Activated CD4-positive, alpha-beta memory T cell treated with anti-CD3 and anti-CD28 coated beads for 36 hours (primary cell): ENCODE results near the gene CASP14. TPM values are rescaled to one million over a fixed set of nuclear protein-coding genes. Genes with fewer than 3 reads are reported as not detected.

ENCODE experiments used
- CTCF ChIA-PET: fragments of 350-600 bp; sonication (Branson Sonifier 250); formaldehyde crosslinking; loops from one replicate; lab custom pipeline; 2021; ENCODE audit warnings: antibody characterized with exemption, inconsistent platforms; lab: Charles Lee
- POLR2A ChIA-PET: fragments of 350-600 bp; sonication (Branson Sonifier 250); formaldehyde crosslinking; loops from one replicate; lab custom pipeline; 2021; ENCODE audit warnings: antibody characterized with exemption; lab: Charles Lee
- DNase-seq: peaks from one replicate; pipeline ENCODE4 v3.0.0-alpha.2; 2020
- H3K27ac Mint-ChIP-seq: one replicate; pipeline ENCODE4 v1.8.0; 2021; ENCODE audit warnings: mixed read lengths
- H3K27me3 Mint-ChIP-seq: one replicate; pipeline ENCODE4 v1.8.0; 2021; ENCODE audit warnings: mixed read lengths
- H3K36me3 Mint-ChIP-seq: one replicate; pipeline ENCODE4 v1.8.0; 2021; ENCODE audit warnings: mixed read lengths
- H3K4me1 Mint-ChIP-seq: one replicate; pipeline ENCODE4 v1.8.0; 2021; ENCODE audit warnings: low read depth, mixed read lengths
- H3K4me3 Mint-ChIP-seq: one replicate; pipeline ENCODE4 v1.8.0; 2021; ENCODE audit warnings: mild to moderate bottlenecking, mixed read lengths
- H3K9me3 Mint-ChIP-seq: one replicate; pipeline ENCODE4 v1.8.0; 2021; ENCODE audit warnings: mixed read lengths
- intact Hi-C: fragments of 100-400 bp; cut with micrococcal nuclease; formaldehyde crosslinking; loops from one replicate; pipeline ENCODE4 v1.15.1; 2023
- total RNA-seq, 2 experiments: library from RNA; stranded (reverse); gene quantifications; one replicate each; pipeline ENCODE4 v1.2.3, GENCODE V29; 2021

The CASP14 gene
- total RNA-seq, 2 experiments from 2014 or later, result not detected

DNA sequence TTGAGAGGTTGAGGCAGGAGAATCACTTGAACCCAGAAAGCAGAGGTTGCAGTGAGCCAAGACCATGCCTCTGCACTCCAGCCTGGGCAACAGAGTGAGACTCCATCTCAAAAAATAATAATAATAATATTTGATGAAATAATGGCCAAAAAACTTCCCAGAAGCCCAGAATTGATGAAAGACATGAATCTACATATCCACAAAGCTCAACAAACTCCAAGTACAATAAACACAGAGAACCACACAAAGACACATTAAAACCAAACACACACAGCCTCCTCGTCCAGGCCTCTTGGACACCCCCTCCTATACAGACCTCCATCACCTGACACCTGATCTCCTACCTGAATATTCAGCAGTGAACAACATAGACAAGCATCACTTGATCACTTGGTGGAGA is 54.7 kb downstream of the CASP14 start:
- H3K27ac Mint-ChIP-seq, result no peak overlapping the region
- peaks cover 13% of the 10 kb centered on the region for H3K36me3 Mint-ChIP-seq
- intact Hi-C loops, result no loop called here
- DNase-seq, result no peak
- H3K4me3 Mint-ChIP-seq, result no peak overlapping the region
- peaks cover 24% of the 10 kb centered on the region for H3K27me3 Mint-ChIP-seq
- CTCF ChIA-PET, result interaction anchor here (1.9 kb wide), 1 partner anchor 12 kb away, joined by 5 read pairs; no protein-coding TSS in a partner anchor
- H3K4me1 Mint-ChIP-seq, result peaks cover 11% of the 10 kb centered on the region
- POLR2A ChIA-PET, result no interaction called here
- peaks cover 24% of the 10 kb centered on the region for H3K9me3 Mint-ChIP-seq

DNA sequence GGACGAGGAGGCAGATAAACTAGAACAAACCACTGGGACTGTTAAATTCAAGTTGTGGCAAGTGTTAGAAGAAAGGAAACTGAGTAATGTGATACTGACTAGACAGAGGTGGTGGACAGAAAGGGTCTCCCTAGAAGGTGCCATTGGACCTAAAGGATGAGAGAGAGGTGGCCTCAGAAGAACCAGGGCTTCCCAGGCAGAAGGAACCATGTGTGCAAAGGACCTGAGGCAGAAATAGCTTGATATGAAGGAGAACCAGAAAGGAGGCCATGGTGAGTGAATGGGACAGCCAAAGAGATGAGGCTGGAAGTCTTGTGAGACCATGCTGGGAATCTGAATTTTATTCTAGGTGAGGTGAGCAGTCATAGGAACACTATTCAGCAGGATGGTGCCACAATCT is 55.1 kb downstream of the CASP14 start:
- intact Hi-C loops, result no loop called here
- DNase-seq, result no peak
- H3K4me1 Mint-ChIP-seq, result peaks cover 11% of the 10 kb centered on the region
- ChIA-PET CTCF (interaction anchor here (1.9 kb wide), 1 partner anchor 12 kb away, joined by 5 read pairs; no protein-coding TSS in a partner anchor), POLR2A (no interaction called here)
- H3K27ac Mint-ChIP-seq, result no peak overlapping the region
- peaks cover 24% of the 10 kb centered on the region for H3K27me3 Mint-ChIP-seq
- peaks cover 24% of the 10 kb centered on the region for H3K9me3 Mint-ChIP-seq
- no peak overlapping the region for H3K4me3 Mint-ChIP-seq
- H3K36me3 Mint-ChIP-seq, result peaks cover 13% of the 10 kb centered on the region

DNA sequence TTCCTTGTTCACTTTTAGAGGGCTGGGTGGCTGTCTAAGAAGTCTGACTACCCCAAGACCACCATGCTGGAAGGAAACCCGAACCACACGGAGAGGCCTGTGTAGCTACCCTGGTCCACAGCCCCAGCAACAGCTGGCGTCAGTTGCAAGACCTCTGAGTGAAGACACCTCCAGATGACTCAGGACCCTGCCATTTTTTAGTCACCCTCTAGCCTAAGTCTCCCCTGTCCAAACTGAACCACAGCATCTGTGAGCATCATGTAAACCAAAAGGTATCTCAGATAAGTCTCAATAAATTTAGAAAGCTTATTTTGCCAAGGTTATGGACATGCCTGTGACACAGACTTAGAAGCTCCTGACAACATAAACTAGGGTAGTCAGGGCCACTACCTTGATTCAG is 55.8 kb downstream of the CASP14 start:
- ChIA-PET CTCF (interaction anchor here (0.9 to 1.9 kb wide), 2 partner anchors 13 to 45 kb away, joined by 4 to 5 read pairs; no protein-coding TSS in a partner anchor), POLR2A (no interaction called here)
- H3K9me3 Mint-ChIP-seq, result peaks cover 24% of the 10 kb centered on the region
- H3K4me3 Mint-ChIP-seq, result no peak overlapping the region
- H3K27ac Mint-ChIP-seq, result no peak overlapping the region
- intact Hi-C loops, result no loop called here
- H3K27me3 Mint-ChIP-seq, result peaks cover 24% of the 10 kb centered on the region
- peaks cover 11% of the 10 kb centered on the region for H3K4me1 Mint-ChIP-seq
- H3K36me3 Mint-ChIP-seq, result peaks cover 13% of the 10 kb centered on the region
- DNase-seq, result no peak

DNA sequence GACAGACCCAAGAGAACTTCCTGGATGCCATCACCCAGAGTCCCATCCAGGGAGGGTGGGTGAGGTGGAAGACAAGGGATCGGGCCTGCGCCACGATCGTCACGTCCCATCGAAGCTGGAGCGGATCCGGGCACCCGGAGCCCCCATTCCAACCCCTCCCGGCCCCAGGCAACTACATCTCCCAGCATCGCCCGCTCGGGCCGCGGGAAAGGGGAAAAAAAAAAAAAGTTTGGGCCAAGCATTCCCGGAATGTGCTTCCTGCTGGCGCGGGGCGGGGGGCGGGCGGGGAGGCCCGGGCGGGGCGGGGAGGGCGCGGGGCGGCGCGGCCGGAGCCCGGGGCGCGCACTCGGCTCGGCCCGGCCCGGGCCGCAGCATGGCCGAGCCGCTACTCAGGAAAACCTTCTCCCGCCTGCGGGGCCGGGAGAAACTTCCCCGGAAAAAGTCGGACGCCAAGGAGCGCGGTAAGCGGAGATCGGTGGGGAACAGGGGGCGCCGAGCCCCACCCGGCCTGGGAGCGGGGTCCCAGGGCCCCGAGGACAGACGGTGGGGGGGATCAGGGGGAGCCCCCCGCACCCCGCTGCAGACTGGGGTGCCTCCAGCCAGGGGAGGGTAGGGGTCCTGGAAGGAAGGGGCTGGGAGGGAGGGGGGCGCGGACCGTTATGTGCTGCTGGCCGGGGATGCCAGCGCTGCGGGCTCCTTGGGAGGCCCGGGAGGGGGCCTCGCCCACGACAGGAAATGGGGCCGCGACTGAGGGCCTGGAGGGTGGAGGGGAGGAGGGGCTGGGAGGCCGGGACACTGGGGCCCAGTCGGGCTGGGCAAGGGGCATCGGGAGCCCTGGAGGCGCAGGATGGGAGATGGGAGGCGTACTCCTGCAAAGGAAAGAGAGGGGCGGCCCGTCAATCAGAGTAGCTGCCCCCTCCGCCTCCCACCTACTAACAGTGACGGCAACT is 58.1 kb downstream of the CASP14 start, which contains the start of gene SYDE1:
TSS of gene SYDE1 (plus strand) at position 341 of the 950 bp plus-strand sequence. CDS start at position 374, 33 bp downstream.
- intact Hi-C loops, result no loop called here
- H3K9me3 Mint-ChIP-seq, result peaks cover 19% of the 10 kb centered on the region
- H3K4me3 Mint-ChIP-seq, result peak within 1 kb of the TSS; percentile 55
- H3K27me3 Mint-ChIP-seq, result peaks cover 24% of the 10 kb centered on the region
- ChIA-PET POLR2A (no interaction called here), CTCF (interaction anchor here (1.4 kb wide), 1 partner anchor 15 kb away, joined by 5 read pairs; no protein-coding TSS in a partner anchor)
- DNase-seq, result peak; percentile 62
- H3K27ac Mint-ChIP-seq, result no peak within 1 kb of the TSS
- H3K4me1 Mint-ChIP-seq, result peaks cover 11% of the 10 kb centered on the region
- H3K36me3 Mint-ChIP-seq, result peaks cover 13% of the 10 kb centered on the region

Other genes with a start within 250 kb of the CASP14 start
- gene OR7A5, start 214.3 kb upstream of the CASP14 start, total RNA-seq, result not detected
- not detected for gene OR7C1, start 214.3 kb upstream of the CASP14 start, total RNA-seq
- gene OR7A10, start 200.6 kb upstream of the CASP14 start, total RNA-seq, result not detected
- not detected for gene OR7A17, start 163.3 kb upstream of the CASP14 start, total RNA-seq
- not detected for gene OR7C2, start 108.0 kb upstream of the CASP14 start, total RNA-seq
- gene SLC1A6, start 69.6 kb upstream of the CASP14 start, total RNA-seq, result not detected
- gene OR1I1, start 32.7 kb downstream of the CASP14 start, total RNA-seq, result not detected
- gene SYDE1, start 57.9 kb downstream of the CASP14 start, total RNA-seq, result under 1 TPM; 0.31 to 0.53 TPM
- not detected for gene NOTCH3, start 151.5 kb downstream of the CASP14 start, total RNA-seq
- gene EPHX3, start 183.0 kb downstream of the CASP14 start, total RNA-seq, result not detected